HG03064 (cell line): ENCODE measurements around the gene LRRC1.

ENCODE experiments used
- ATAC-seq: cut with Tn5 transposase; IDR thresholded peaks from one replicate; pipeline ENCODE4 v1.9.1; 2021; ENCODE audit warnings: low read depth; ENCODE audit not compliant: unreplicated experiment

The LRRC1 gene

GRCh38 chr6:53840027-53840426 lies 45.2 kb downstream of the LRRC1 start:
- no peak for ATAC-seq

- no peak for ATAC-seq
Measured at GRCh38 chr6:53845280-53846195, 50.7 kb downstream of the LRRC1 start.

- ATAC-seq, result no peak
Measured at GRCh38 chr6:53846250-53846649, 51.4 kb downstream of the LRRC1 start.

- no peak for ATAC-seq
Measured at GRCh38 chr6:53847796-53848314, 53.0 kb downstream of the LRRC1 start.

- no peak for ATAC-seq
Measured at GRCh38 chr6:53850527-53850926, 55.7 kb downstream of the LRRC1 start.

GRCh38 chr6:53851561-53851960 lies 56.8 kb downstream of the LRRC1 start:
- ATAC-seq, result no peak

- ATAC-seq, result no peak
Measured at GRCh38 chr6:53852805-53853204, 58.0 kb downstream of the LRRC1 start.

- peak; percentile 84 for ATAC-seq
Measured at GRCh38 chr6:53854843-53855567, 60.2 kb downstream of the LRRC1 start.

- no peak for ATAC-seq
Measured at GRCh38 chr6:53855940-53856339, 61.1 kb downstream of the LRRC1 start.

- no peak for ATAC-seq
Measured at GRCh38 chr6:53857318-53858094, 62.7 kb downstream of the LRRC1 start.

GRCh38 chr6:53858196-53858595 lies 63.4 kb downstream of the LRRC1 start:
- ATAC-seq, result no peak

- no peak for ATAC-seq
Measured at GRCh38 chr6:53858913-53859312, 64.1 kb downstream of the LRRC1 start.

GRCh38 chr6:53860511-53860910 lies 65.7 kb downstream of the LRRC1 start:
- ATAC-seq, result no peak

- ATAC-seq, result no peak
Measured at GRCh38 chr6:53861518-53861917, 66.7 kb downstream of the LRRC1 start.

- no peak for ATAC-seq
Measured at GRCh38 chr6:53862662-53863462, 68.1 kb downstream of the LRRC1 start.

GRCh38 chr6:53864781-53865180 lies 70.0 kb downstream of the LRRC1 start:
- ATAC-seq, result no peak

- ATAC-seq, result no peak
Measured at GRCh38 chr6:53866226-53866625, 71.4 kb downstream of the LRRC1 start.

- ATAC-seq, result no peak
Measured at GRCh38 chr6:53868626-53869025, 73.8 kb downstream of the LRRC1 start.

GRCh38 chr6:53869964-53870363 lies 75.2 kb downstream of the LRRC1 start:
- ATAC-seq, result no peak

- ATAC-seq, result no peak
Measured at GRCh38 chr6:53873922-53874321, 79.1 kb downstream of the LRRC1 start.
